BLaER1 (cell line): Measurements from ENCODE around the gene CRYBA4.
A peak's percentile ranks its signal among the peaks of the same experiment; 100 is the strongest.
"Not testable (repeated sequence)": the region's sequence is repeated elsewhere in the genome, so short reads cannot be mapped to it uniquely, and the experiment has no call there.

Experiments
- H3K27ac ChIP-seq: shearing (Covaris generic); formaldehyde crosslinking; 2 replicates; pipeline ENCODE4 v1.8.1; 2022
- H3K27me3 ChIP-seq: shearing (Covaris generic); formaldehyde crosslinking; 2 replicates; pipeline ENCODE4 v1.8.1; 2022
- H3K36me3 ChIP-seq: shearing (Covaris generic); formaldehyde crosslinking; 2 replicates; pipeline ENCODE4 v1.8.1; 2022
- H3K4me1 ChIP-seq: shearing (Covaris generic); formaldehyde crosslinking; 2 replicates; pipeline ENCODE4 v1.8.1; 2022
- H3K4me2 ChIP-seq: shearing (Covaris generic); formaldehyde crosslinking; 2 replicates; pipeline ENCODE4 v1.8.1; 2022
- H3K4me3 ChIP-seq: shearing (Covaris generic); formaldehyde crosslinking; 2 replicates; pipeline ENCODE4 v1.8.1; 2022
- H3K9ac ChIP-seq: shearing (Covaris generic); formaldehyde crosslinking; 2 replicates; pipeline ENCODE4 v1.8.1; 2022
- H3K9me3 ChIP-seq: shearing (Covaris generic); formaldehyde crosslinking; 2 replicates; pipeline ENCODE4 v1.8.1; 2022
- H4K20me1 ChIP-seq: shearing (Covaris generic); formaldehyde crosslinking; 2 replicates; pipeline ENCODE4 v1.8.1; 2022
- Cebpa-rat ChIP-seq: shearing (Covaris generic); IDR thresholded peaks from 2 replicates; pipeline ENCODE4 v1.8.1; 2022

Gene CRYBA4

GRCh38 chr22:26610072-26610958, 11.4 kb upstream of the CRYBA4 start:
- peak overlapping the region; percentile 39; the same call in 1 of the 2 replicates for H3K4me3 ChIP-seq
- no peaks in the 10 kb centered on the region for H4K20me1 ChIP-seq
- no peaks in the 10 kb centered on the region for H3K9me3 ChIP-seq
- H3K4me1 ChIP-seq: peaks cover 85% of the 10 kb centered on the region
- peak overlapping the region; percentile 80 for H3K4me2 ChIP-seq
- peak overlapping the region; percentile 79 for H3K9ac ChIP-seq
- no peaks in the 10 kb centered on the region for H3K36me3 ChIP-seq
- H3K27me3 ChIP-seq: no peaks in the 10 kb centered on the region
- TF ChIP-seq Cebpa-rat: no peak
- H3K27ac ChIP-seq: peak overlapping the region; percentile 94

GRCh38 chr22:26610996-26611395, 10.8 kb upstream of the CRYBA4 start:
- Histone ChIP-seq H3K9me3 (no peaks in the 10 kb centered on the region), H3K27me3 (no peaks in the 10 kb centered on the region), H3K9ac (peak overlapping the region; percentile 78), H3K4me1 (peaks cover 92% of the 10 kb centered on the region), H3K27ac (peak overlapping the region; percentile 94), H3K36me3 (no peaks in the 10 kb centered on the region), H4K20me1 (no peaks in the 10 kb centered on the region), H3K4me3 (0 out of 2 replicates have a peak overlapping the region, but pooled peaks have one; percentile 39), H3K4me2 (peak overlapping the region; percentile 80)
- TF ChIP-seq Cebpa-rat: no peak

- no peaks in the 10 kb centered on the region for H3K36me3 ChIP-seq
- no peaks in the 10 kb centered on the region for H3K9me3 ChIP-seq
- no peaks in the 10 kb centered on the region for H4K20me1 ChIP-seq
- H3K27me3 ChIP-seq: no peaks in the 10 kb centered on the region
- H3K9ac ChIP-seq: peak overlapping the region; percentile 46
- H3K27ac ChIP-seq: peak overlapping the region; percentile 94
- TF ChIP-seq Cebpa-rat: no peak
- H3K4me2 ChIP-seq: peak overlapping the region; percentile 80
- H3K4me1 ChIP-seq: peaks cover 100% of the 10 kb centered on the region
- no peak overlapping the region for H3K4me3 ChIP-seq
Measured at GRCh38 chr22:26612652-26613051, 9.1 kb upstream of the CRYBA4 start.

- H3K4me2 ChIP-seq: peak overlapping the region; percentile 86
- not testable (repeated sequence) for H3K9me3 ChIP-seq, H4K20me1 ChIP-seq, H3K9ac ChIP-seq, H3K36me3 ChIP-seq, H3K4me3 ChIP-seq, H3K27me3 ChIP-seq
- peak overlapping the region; percentile 88 for H3K27ac ChIP-seq
- peaks cover 100% of the 10 kb centered on the region for H3K4me1 ChIP-seq
Measured at GRCh38 chr22:26613753-26614152, 8.0 kb upstream of the CRYBA4 start.

- Histone ChIP-seq H3K9me3 (no peaks in the 10 kb centered on the region), H3K4me1 (peaks cover 100% of the 10 kb centered on the region), H3K27me3 (no peaks in the 10 kb centered on the region), H3K36me3 (no peaks in the 10 kb centered on the region), H3K4me2 (peak overlapping the region; percentile 86), H3K27ac (peak overlapping the region; percentile 88), H4K20me1 (no peaks in the 10 kb centered on the region), H3K9ac (no peak overlapping the region), H3K4me3 (no peak overlapping the region)
- no peak for TF ChIP-seq Cebpa-rat
Measured at GRCh38 chr22:26614322-26614721, 7.4 kb upstream of the CRYBA4 start.

- peak; percentile 82 for TF ChIP-seq Cebpa-rat
- H3K4me2 ChIP-seq: peak overlapping the region; percentile 86
- peaks cover 99% of the 10 kb centered on the region for H3K4me1 ChIP-seq
- H3K9me3 ChIP-seq: no peaks in the 10 kb centered on the region
- no peak overlapping the region for H3K4me3 ChIP-seq
- H3K9ac ChIP-seq: 0 out of 2 replicates have a peak overlapping the region, but pooled peaks have one; percentile 11
- no peaks in the 10 kb centered on the region for H3K27me3 ChIP-seq
- H3K27ac ChIP-seq: peak overlapping the region; percentile 88
- H3K36me3 ChIP-seq: no peaks in the 10 kb centered on the region
- H4K20me1 ChIP-seq: no peaks in the 10 kb centered on the region
Measured at GRCh38 chr22:26615149-26615548, 6.6 kb upstream of the CRYBA4 start.

- TF ChIP-seq Cebpa-rat: no peak
- H3K4me3 ChIP-seq: no peak overlapping the region
- peak overlapping the region; percentile 88 for H3K27ac ChIP-seq
- peaks cover 91% of the 10 kb centered on the region for H3K4me1 ChIP-seq
- H3K27me3 ChIP-seq: no peaks in the 10 kb centered on the region
- no peaks in the 10 kb centered on the region for H4K20me1 ChIP-seq
- no peaks in the 10 kb centered on the region for H3K36me3 ChIP-seq
- peak overlapping the region; percentile 86 for H3K4me2 ChIP-seq
- H3K9me3 ChIP-seq: no peaks in the 10 kb centered on the region
- H3K9ac ChIP-seq: peak overlapping the region; percentile 30; the same call in 1 of the 2 replicates
Measured at GRCh38 chr22:26615830-26616435, 5.8 kb upstream of the CRYBA4 start.

- Histone ChIP-seq H3K27me3 (no peaks in the 10 kb centered on the region), H3K27ac (peak overlapping the region; percentile 88), H3K9ac (peak overlapping the region; percentile 30; the same call in 1 of the 2 replicates), H4K20me1 (no peaks in the 10 kb centered on the region), H3K4me1 (peaks cover 84% of the 10 kb centered on the region), H3K36me3 (no peaks in the 10 kb centered on the region), H3K4me2 (peak overlapping the region; percentile 86), H3K9me3 (no peaks in the 10 kb centered on the region), H3K4me3 (no peak overlapping the region)
- no peak for TF ChIP-seq Cebpa-rat
Measured at GRCh38 chr22:26616650-26617049, 5.1 kb upstream of the CRYBA4 start.

GRCh38 chr22:26617271-26618199, 4.2 kb upstream of the CRYBA4 start, which contains the start of gene CRYBB1:
TSS of gene CRYBB1 (minus strand) at chr22:26618027. CDS start at chr22:26616319, 1,708 bp downstream.
- H3K36me3 ChIP-seq: no peaks in the 10 kb centered on the region
- no peaks in the 10 kb centered on the region for H3K27me3 ChIP-seq
- peak within 1 kb of the TSS; percentile 74 for H3K9ac ChIP-seq
- H3K4me3 ChIP-seq: no peak within 1 kb of the TSS
- peak within 1 kb of the TSS; percentile 86 for H3K4me2 ChIP-seq
- peaks cover 75% of the 10 kb centered on the region for H3K4me1 ChIP-seq
- H3K27ac ChIP-seq: peak within 1 kb of the TSS; percentile 88
- H4K20me1 ChIP-seq: no peaks in the 10 kb centered on the region
- TF ChIP-seq Cebpa-rat: no peak
- no peaks in the 10 kb centered on the region for H3K9me3 ChIP-seq
